Breast epithelium (tissue), 4 donors: ENCODE data around the gene CEP126. TPM values are rescaled to one million over a fixed set of nuclear protein-coding genes. Genes with fewer than 3 reads are reported as not detected.

Experiments
- DNase-seq, 2 donors: peaks; one replicate each; pipeline ENCODE4 v3.0.0-alpha.2; 2019; ENCODE audit warnings: low spot score in 2 of 2
- H3K27ac ChIP-seq, 2 donors: fragments of 200-600 bp; sonication (generic) in 1 of 2; one replicate each; pipeline ENCODE4 v1.5.1; 2016 to 2019; ENCODE audit warnings: mild to moderate bottlenecking in 1 of 2
- H3K27me3 ChIP-seq, 2 donors: fragments of 200-600 bp; sonication (generic) in 1 of 2; one replicate each; pipeline versions ENCODE4 v1.5.1 to v1.6.0; 2017 to 2019; ENCODE audit warnings: control low read depth in 1 of 2, mild to moderate bottlenecking in 1 of 2
- H3K36me3 ChIP-seq: fragments of 200-600 bp; one replicate; pipeline ENCODE4 v1.5.1; 2019
- H3K4me1 ChIP-seq, 2 donors: fragments of 200-600 bp; sonication (generic); one replicate each; pipeline ENCODE4 v1.5.1; 2016 to 2019; ENCODE audit warnings: control low read depth in 1 of 2
- H3K4me3 ChIP-seq, 3 donors: fragments of 200-600 bp; sonication (generic); 1 replicate in 2 of 3; 2 replicates in 1 of 3; pipeline ENCODE4 v1.5.1; 2016 to 2019; ENCODE audit warnings: mild to moderate bottlenecking in 3 of 3, moderate library complexity in 2 of 3
- H3K9me3 ChIP-seq, 2 donors: fragments of 200-600 bp; sonication (generic) in 1 of 2; one replicate each; pipeline ENCODE4 v1.5.1; 2016 to 2019; ENCODE audit warnings: control low read depth in 1 of 2
- POLR2A ChIP-seq: fragments of 450-650 bp; IDR thresholded peaks from one replicate; pipeline ENCODE4 v1.6.1; 2016; ENCODE audit warnings: antibody characterized with exemption, mild to moderate bottlenecking, moderate library complexity
- POLR2AphosphoS5 ChIP-seq, 3 donors: sonication (generic); formaldehyde crosslinking; IDR thresholded peaks; one replicate each; pipeline ENCODE4 v1.6.1; 2017; ENCODE audit warnings: antibody characterized with exemption in 3 of 3
- intact Hi-C: fragments of 100-400 bp; cut with DNase I; formaldehyde crosslinking; loops from one replicate; pipeline ENCODE4 v1.15.1; 2023; ENCODE audit warnings: low total_unique reads
- total RNA-seq, 3 donors: library from RNA; depleted of rRNA; stranded (reverse); fragments of >200 nt; gene quantifications; one replicate each; pipeline ENCODE4 v1.1.0, GENCODE V29; 2016
- TF ChIP-seq, protein P1 (sequence below), 3 donors: fragments of 450-650 bp; IDR thresholded peaks; one replicate each; pipeline ENCODE4 v1.5.1; 2016 to 2017; ENCODE audit warnings: antibody characterized with exemption in 3 of 3, mild to moderate bottlenecking in 3 of 3, moderate library complexity in 3 of 3

The CEP126 gene
- total RNA-seq, 3 donors from 2014 or later = 6.9 to 14.7 (median 9.1) TPM

GRCh38 chr11:101996111-101996510, 81.3 kb downstream of the CEP126 start:
- H3K27ac ChIP-seq = no peak overlapping the region
- no peaks in the 10 kb centered on the region for H3K9me3 ChIP-seq
- no peaks in the 10 kb centered on the region for H3K4me1 ChIP-seq
- intact Hi-C loops = loop anchor here (5.0 kb wide), 1 partner anchor 104 kb away; no protein-coding TSS in a partner anchor
- H3K4me3 ChIP-seq = no peak overlapping the region
- H3K27me3 ChIP-seq = no peaks in the 10 kb centered on the region
- peaks cover 3% of the 10 kb centered on the region for H3K36me3 ChIP-seq
- TF ChIP-seq POLR2A (no peak), POLR2AphosphoS5 (IDR thresholded peaks at IDR 0.05) (no peak)
- TF ChIP-seq, protein P1, sequence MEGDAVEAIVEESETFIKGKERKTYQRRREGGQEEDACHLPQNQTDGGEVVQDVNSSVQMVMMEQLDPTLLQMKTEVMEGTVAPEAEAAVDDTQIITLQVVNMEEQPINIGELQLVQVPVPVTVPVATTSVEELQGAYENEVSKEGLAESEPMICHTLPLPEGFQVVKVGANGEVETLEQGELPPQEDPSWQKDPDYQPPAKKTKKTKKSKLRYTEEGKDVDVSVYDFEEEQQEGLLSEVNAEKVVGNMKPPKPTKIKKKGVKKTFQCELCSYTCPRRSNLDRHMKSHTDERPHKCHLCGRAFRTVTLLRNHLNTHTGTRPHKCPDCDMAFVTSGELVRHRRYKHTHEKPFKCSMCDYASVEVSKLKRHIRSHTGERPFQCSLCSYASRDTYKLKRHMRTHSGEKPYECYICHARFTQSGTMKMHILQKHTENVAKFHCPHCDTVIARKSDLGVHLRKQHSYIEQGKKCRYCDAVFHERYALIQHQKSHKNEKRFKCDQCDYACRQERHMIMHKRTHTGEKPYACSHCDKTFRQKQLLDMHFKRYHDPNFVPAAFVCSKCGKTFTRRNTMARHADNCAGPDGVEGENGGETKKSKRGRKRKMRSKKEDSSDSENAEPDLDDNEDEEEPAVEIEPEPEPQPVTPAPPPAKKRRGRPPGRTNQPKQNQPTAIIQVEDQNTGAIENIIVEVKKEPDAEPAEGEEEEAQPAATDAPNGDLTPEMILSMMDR (IDR thresholded peaks at IDR 0.05) = no peak
- no peak for DNase-seq

DNA sequence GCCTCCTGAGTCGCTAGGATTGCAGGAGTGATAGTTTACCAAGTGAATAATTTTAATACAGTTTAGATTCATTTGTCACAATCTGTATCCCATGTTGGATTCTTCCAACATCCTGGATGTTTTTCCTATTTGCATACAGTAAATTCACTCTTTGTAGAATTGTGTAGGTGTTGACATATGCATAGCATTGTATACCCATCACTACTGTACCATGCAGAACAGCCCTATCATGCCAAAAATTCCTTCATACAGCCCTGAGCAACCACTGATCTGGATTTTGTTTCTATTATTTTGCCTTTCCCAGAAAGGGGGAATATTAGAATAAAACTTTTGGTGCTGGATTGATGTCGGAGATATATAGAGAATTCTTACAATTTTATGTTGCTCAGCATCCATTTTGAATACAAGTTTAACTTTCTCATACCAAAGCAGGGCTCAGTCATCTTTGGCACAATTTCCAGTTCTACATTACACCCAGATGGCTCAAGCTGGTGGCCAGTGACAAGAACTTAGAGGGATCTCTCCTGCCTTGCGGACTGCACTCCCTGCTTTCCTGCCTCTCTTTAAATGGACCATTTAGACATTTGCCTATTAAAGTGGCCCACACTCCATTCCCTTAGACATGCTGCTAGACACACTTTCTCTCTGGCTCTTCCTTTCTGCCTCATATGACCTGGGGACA, 87.0 kb downstream of the CEP126 start:
- Histone ChIP-seq H3K4me3 (no peak overlapping the region), H3K9me3 (no peaks in the 10 kb centered on the region), H3K27me3 (no peaks in the 10 kb centered on the region), H3K27ac (no peak overlapping the region), H3K36me3 (no peaks in the 10 kb centered on the region), H3K4me1 (no peaks in the 10 kb centered on the region)
- intact Hi-C loops = no loop called here
- TF ChIP-seq POLR2A (no peak), POLR2AphosphoS5 (IDR thresholded peaks at IDR 0.05) (no peak)
- TF ChIP-seq, protein P1 (IDR thresholded peaks at IDR 0.05) = no peak
- DNase-seq = no peak

GRCh38 chr11:102004220-102004619, 89.4 kb downstream of the CEP126 start:
- intact Hi-C loops = no loop called here
- TF ChIP-seq, protein P1 (IDR thresholded peaks at IDR 0.05) = no peak
- TF ChIP-seq POLR2AphosphoS5 (IDR thresholded peaks at IDR 0.05) = no peak
- no peak for TF ChIP-seq POLR2A

GRCh38 chr11:102005306-102005705, 90.5 kb downstream of the CEP126 start:
- no peaks in the 10 kb centered on the region for H3K9me3 ChIP-seq
- H3K4me1 ChIP-seq = no peaks in the 10 kb centered on the region
- H3K27ac ChIP-seq = no peak overlapping the region
- no peak for DNase-seq
- H3K4me3 ChIP-seq = no peak overlapping the region
- TF ChIP-seq, protein P1 (IDR thresholded peaks at IDR 0.05) = no peak
- TF ChIP-seq POLR2A = no peak
- no peak for TF ChIP-seq POLR2AphosphoS5 (IDR thresholded peaks at IDR 0.05)
- no peaks in the 10 kb centered on the region for H3K36me3 ChIP-seq
- intact Hi-C loops = no loop called here
- H3K27me3 ChIP-seq = no peaks in the 10 kb centered on the region

More at GRCh38 chr11:102004220-102004619, 89.4 kb downstream of the CEP126 start:
- no peak overlapping the region for H3K4me3 ChIP-seq
- no peak overlapping the region for H3K27ac ChIP-seq
- H3K4me1 ChIP-seq = no peaks in the 10 kb centered on the region
- no peaks in the 10 kb centered on the region for H3K27me3 ChIP-seq
- no peak for DNase-seq
- H3K9me3 ChIP-seq = no peaks in the 10 kb centered on the region
- H3K36me3 ChIP-seq = no peaks in the 10 kb centered on the region

GRCh38 chr11:102006835-102007566, 92.2 kb downstream of the CEP126 start:
- peaks cover 0 to 6% of the 10 kb centered on the region in 2 donors for H3K4me1 ChIP-seq
- intact Hi-C loops = no loop called here
- H3K27me3 ChIP-seq = no peaks in the 10 kb centered on the region
- no peak overlapping the region for H3K4me3 ChIP-seq
- no peak for DNase-seq
- no peaks in the 10 kb centered on the region for H3K36me3 ChIP-seq
- TF ChIP-seq POLR2A (no peak), POLR2AphosphoS5 (IDR thresholded peaks at IDR 0.05) (no peak)
- TF ChIP-seq, protein P1 (IDR thresholded peaks at IDR 0.05) = no peak
- H3K27ac ChIP-seq = no peak overlapping the region
- no peaks in the 10 kb centered on the region for H3K9me3 ChIP-seq
